Upper lobe of left lung (tissue), 4 donors: ENCODE measurements around the gene CLDN7.

Experiments used
- EP300 ChIP-seq, 4 donors: sonication (generic); formaldehyde crosslinking; IDR thresholded peaks; one replicate each; pipeline ENCODE4 v1.5.1; 2017; ENCODE audit warnings: antibody characterized with exemption in 4 of 4, control low read depth in 2 of 4
- POLR2A ChIP-seq, 4 donors: fragments of 450-650 bp; IDR thresholded peaks; one replicate each; pipeline ENCODE4 v1.5.1; 2016 to 2017; ENCODE audit warnings: antibody characterized with exemption in 4 of 4, mild to moderate bottlenecking in 2 of 4
- POLR2AphosphoS5 ChIP-seq, 2 donors: sonication (generic); formaldehyde crosslinking; IDR thresholded peaks; one replicate each; pipeline ENCODE4 v1.5.1; 2017; ENCODE audit warnings: antibody characterized with exemption in 2 of 2

- peak; percentile 32 to 62 for TF ChIP-seq POLR2AphosphoS5 (IDR thresholded peaks at IDR 0.05)
- TF ChIP-seq POLR2A (IDR thresholded peaks at IDR 0.05) = peak in 1 of 4 donors; percentile 18
- TF ChIP-seq EP300 (IDR thresholded peaks at IDR 0.05) = peak in 1 of 4 donors; percentile 3
Measured at GRCh38 chr17:7214300-7215135, 47.8 kb downstream of the CLDN7 start.
